HG03060 (cell line): ENCODE data around the gene PCDHGA9.

Experiments
- ATAC-seq: cut with Tn5 transposase; IDR thresholded peaks from one replicate; pipeline ENCODE4 v1.9.1; 2021; ENCODE audit warnings: low read depth, moderate number of reproducible peaks; ENCODE audit not compliant: unreplicated experiment

The PCDHGA9 gene

GRCh38 chr5:141440341-141440740, 37.8 kb downstream of the PCDHGA9 start:
- ATAC-seq, result no peak

DNA sequence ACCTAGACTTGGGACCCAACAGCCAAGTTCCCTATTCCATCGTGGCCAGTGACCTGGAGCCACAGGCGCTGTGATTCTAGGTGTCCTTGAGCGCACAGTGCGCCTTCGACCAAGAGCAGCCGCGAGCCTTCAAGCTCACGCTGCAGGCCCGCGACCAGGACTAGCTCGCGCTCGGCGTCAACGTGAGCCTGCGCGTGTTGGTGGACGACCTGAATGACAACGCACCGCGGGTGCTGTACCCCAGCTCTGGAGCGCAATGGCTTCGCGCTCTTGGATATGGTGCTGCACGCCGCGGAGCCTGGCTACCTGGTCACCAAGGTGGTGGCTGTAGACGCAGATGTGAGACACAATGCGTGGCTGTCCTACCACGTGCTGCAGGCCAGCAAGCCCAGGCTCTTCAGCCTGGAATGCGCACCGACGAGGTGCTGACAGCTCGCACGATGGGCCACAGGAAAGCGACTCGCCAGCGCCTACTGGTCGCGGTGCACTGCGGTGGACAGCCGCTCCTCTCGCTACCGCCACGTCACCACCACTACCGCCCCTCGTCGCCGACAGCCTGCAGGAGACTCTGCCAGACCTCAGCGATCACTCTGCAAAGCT, 39.1 kb downstream of the PCDHGA9 start:
- ATAC-seq, result no peak
